A673 (cell line): ENCODE results near the gene HEMK1. TPM values are rescaled to one million over a fixed set of nuclear protein-coding genes. Genes with fewer than 3 reads are reported as not detected.

ENCODE experiments used
- BruUV-seq: library from RNA; stranded (reverse); fragments of 400-500 nt; replicated peaks from 2 replicates; lab custom pipeline; 2021; lab: Mats Ljungman, UMichigan
- CTCF ChIA-PET: fragments of 300-600 bp; sonication (Branson Sonifier 250); formaldehyde crosslinking; loops from one replicate; lab custom pipeline; 2022; ENCODE audit warnings: antibody characterized with exemption; lab: Charles Lee
- POLR2A ChIA-PET: fragments of 300-600 bp; sonication (Branson Sonifier 250); formaldehyde crosslinking; loops from one replicate; lab custom pipeline; 2022; ENCODE audit warnings: antibody characterized with exemption; ENCODE audit not compliant: low non-redundant PET; lab: Charles Lee
- DNase-seq: peaks from one replicate; pipeline ENCODE4 v3.0.0-alpha.2; 2015; ENCODE audit warnings: low spot score
- H3K27ac ChIP-seq: fragments of 200-600 bp; sonication (generic); 2 replicates; pipeline ENCODE4 v1.5.1; 2016; ENCODE audit warnings: mixed run types, low read depth, mild to moderate bottlenecking, mixed read lengths, antibody characterized with exemption, low read length; ENCODE audit not compliant: poor library complexity, severe bottlenecking
- H3K27me3 ChIP-seq: fragments of 200-600 bp; sonication (generic); replicated peaks from 2 replicates; pipeline ENCODE4 v1.6.1; 2017; ENCODE audit warnings: mixed run types, low read depth, mild to moderate bottlenecking, mixed read lengths, antibody characterized with exemption, low read length; ENCODE audit not compliant: insufficient read depth, poor library complexity
- H3K36me3 ChIP-seq: fragments of 200-600 bp; sonication (generic); 2 replicates; pipeline ENCODE4 v1.6.1; 2016; ENCODE audit warnings: mixed run types, mild to moderate bottlenecking, mixed read lengths, antibody characterized with exemption, low read length; ENCODE audit not compliant: insufficient read depth, poor library complexity, severe bottlenecking
- H3K4me1 ChIP-seq: fragments of 200-600 bp; sonication (generic); 2 replicates; pipeline ENCODE4 v1.6.1; 2017; ENCODE audit warnings: mixed run types, mild to moderate bottlenecking, mixed read lengths, antibody characterized with exemption, low read length; ENCODE audit not compliant: insufficient read depth, poor library complexity, severe bottlenecking
- H3K4me3 ChIP-seq: fragments of 200-600 bp; sonication (generic); 2 replicates; pipeline ENCODE4 v1.5.1; 2016; ENCODE audit warnings: low read depth, mixed run types, mild to moderate bottlenecking, mixed read lengths, low read length; ENCODE audit not compliant: poor library complexity, severe bottlenecking
- H3K9me3 ChIP-seq: fragments of 200-600 bp; sonication (generic); 2 replicates; pipeline ENCODE4 v1.6.1; 2016; ENCODE audit warnings: mixed run types, low read depth, mild to moderate bottlenecking, mixed read lengths, antibody characterized with exemption, low read length; ENCODE audit not compliant: poor library complexity, severe bottlenecking
- EZH2 ChIP-seq: fragments of 200-600 bp; sonication (generic); IDR thresholded peaks from 2 replicates; pipeline ENCODE4 v1.6.1; 2017; ENCODE audit warnings: borderline replicate concordance, low read depth, mild to moderate bottlenecking, mixed read lengths, antibody characterized with exemption, low read length; ENCODE audit not compliant: poor library complexity, severe bottlenecking
- intact Hi-C: fragments of 100-400 bp; cut with micrococcal nuclease; formaldehyde crosslinking; loops from one replicate; pipeline ENCODE4 v1.10.0; 2022; ENCODE audit not compliant: unreplicated experiment
- total RNA-seq: library from RNA; stranded (reverse); gene quantifications from 2 replicates; pipeline ENCODE4 v1.2.3, GENCODE V29; 2021
- TF ChIP-seq, protein P1 (sequence below): fragments of 300-800, 200-600 bp; sonication (generic); conservative IDR thresholded peaks from 2 replicates; pipeline ENCODE4 v1.5.1; 2017; ENCODE audit warnings: low read depth, mild to moderate bottlenecking, antibody characterized with exemption, low read length, moderate library complexity, mixed read lengths

The HEMK1 gene
- total RNA-seq, 1 experiment from 2014 or later, result 5.7 TPM

DNA sequence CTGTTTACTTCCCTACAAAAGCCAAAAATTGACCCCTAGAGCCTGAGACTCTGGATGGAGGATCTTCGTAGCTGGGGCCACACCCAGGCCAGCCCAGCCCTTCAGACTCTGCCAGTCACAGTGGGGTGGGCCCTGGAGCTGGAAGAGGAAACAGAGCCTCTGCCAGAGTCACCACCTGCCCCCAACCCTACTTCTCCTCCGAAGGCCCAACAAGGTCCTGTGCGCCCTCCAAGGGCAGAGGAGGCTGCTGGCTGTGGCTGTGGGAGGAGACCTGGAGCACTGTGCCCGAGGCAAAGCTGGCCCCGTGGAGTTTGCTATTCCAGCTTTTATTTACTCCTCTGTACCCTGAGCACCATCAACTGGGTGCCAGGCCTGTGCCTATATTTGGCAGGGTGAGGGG lies 23.2 kb downstream of the HEMK1 start:
- no peak overlapping the region for H3K27ac ChIP-seq
- no peaks in the 10 kb centered on the region for H3K27me3 ChIP-seq
- POLR2A ChIA-PET, result no interaction called here
- no peak overlapping the region for H3K4me3 ChIP-seq
- intact Hi-C loops, result no loop called here
- no peaks in the 10 kb centered on the region for H3K9me3 ChIP-seq
- no peak for DNase-seq
- no peaks in the 10 kb centered on the region for H3K36me3 ChIP-seq
- BruUV-seq, result no TSS peak
- CTCF ChIA-PET, result no interaction called here
- H3K4me1 ChIP-seq, result no peaks in the 10 kb centered on the region
- TF ChIP-seq, protein P1, sequence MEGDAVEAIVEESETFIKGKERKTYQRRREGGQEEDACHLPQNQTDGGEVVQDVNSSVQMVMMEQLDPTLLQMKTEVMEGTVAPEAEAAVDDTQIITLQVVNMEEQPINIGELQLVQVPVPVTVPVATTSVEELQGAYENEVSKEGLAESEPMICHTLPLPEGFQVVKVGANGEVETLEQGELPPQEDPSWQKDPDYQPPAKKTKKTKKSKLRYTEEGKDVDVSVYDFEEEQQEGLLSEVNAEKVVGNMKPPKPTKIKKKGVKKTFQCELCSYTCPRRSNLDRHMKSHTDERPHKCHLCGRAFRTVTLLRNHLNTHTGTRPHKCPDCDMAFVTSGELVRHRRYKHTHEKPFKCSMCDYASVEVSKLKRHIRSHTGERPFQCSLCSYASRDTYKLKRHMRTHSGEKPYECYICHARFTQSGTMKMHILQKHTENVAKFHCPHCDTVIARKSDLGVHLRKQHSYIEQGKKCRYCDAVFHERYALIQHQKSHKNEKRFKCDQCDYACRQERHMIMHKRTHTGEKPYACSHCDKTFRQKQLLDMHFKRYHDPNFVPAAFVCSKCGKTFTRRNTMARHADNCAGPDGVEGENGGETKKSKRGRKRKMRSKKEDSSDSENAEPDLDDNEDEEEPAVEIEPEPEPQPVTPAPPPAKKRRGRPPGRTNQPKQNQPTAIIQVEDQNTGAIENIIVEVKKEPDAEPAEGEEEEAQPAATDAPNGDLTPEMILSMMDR, result no peak
- TF ChIP-seq EZH2, result no peak

DNA sequence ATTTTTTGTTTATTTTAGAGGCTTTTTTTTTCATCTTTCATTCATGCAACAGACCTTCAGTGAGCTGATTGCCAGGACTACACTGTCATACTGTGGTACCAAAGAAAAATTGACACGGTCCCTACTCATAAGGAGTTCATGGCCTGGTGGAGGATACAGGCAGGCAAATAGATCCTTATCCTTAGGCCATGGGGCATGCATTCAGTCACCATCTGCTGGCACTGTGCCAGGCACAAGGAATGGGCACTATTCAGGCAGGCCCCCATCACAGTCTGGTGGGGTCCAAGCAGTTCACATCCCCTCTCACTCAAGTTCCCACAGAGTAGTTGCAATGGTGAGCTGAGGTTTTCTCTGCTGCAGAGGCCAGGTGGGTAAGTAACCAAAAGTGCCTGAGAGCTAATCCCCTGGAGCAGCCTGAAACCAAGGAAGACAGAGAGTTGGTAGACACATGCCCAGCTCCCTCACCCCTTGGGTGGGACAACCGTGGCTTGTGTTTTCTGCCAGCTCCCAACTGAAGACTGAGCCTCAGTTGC lies 25.0 kb downstream of the HEMK1 start:
- no peak overlapping the region for H3K4me3 ChIP-seq
- no peaks in the 10 kb centered on the region for H3K27me3 ChIP-seq
- intact Hi-C loops, result no loop called here
- BruUV-seq, result no TSS peak
- TF ChIP-seq EZH2, result no peak
- TF ChIP-seq, protein P1, result no peak
- no peak overlapping the region for H3K27ac ChIP-seq
- H3K9me3 ChIP-seq, result no peaks in the 10 kb centered on the region
- no peaks in the 10 kb centered on the region for H3K4me1 ChIP-seq
- POLR2A ChIA-PET, result no interaction called here
- H3K36me3 ChIP-seq, result no peaks in the 10 kb centered on the region
- DNase-seq, result no peak
- CTCF ChIA-PET, result no interaction called here

DNA sequence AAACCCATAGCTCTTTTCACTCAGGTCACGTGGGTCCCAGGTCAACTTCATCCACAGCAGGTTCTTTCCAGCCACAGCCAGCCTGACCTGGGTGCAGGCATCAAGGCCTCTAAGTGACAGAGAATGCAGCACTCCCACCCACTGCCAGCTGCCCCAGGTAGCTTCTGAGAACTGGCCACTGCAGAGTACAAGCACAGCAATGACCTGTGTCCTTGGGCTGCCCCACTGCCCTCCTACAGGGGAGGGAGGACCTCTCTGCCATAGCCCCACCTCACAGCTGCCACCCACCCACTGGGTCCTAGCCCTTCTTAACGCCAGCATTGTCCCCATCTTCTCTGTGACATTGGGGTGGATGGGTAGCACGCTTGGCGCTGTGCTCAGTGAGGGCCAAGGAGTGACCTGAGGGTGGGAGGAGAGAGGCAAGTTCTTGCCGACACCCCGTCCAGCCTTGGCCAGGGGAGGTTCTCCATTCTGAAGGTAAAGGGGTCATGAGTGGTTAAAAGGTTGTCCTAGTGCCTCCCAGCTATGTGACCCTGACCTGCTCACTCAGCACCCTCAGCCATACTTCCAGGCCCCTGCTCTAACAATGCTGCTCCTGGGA lies 29.9 kb downstream of the HEMK1 start:
- CTCF ChIA-PET, result no interaction called here
- Histone ChIP-seq H3K9me3 (no peaks in the 10 kb centered on the region), H3K36me3 (no peaks in the 10 kb centered on the region), H3K4me1 (peaks cover 18% of the 10 kb centered on the region), H3K4me3 (no peak overlapping the region), H3K27me3 (no peaks in the 10 kb centered on the region), H3K27ac (no peak overlapping the region)
- POLR2A ChIA-PET, result no interaction called here
- intact Hi-C loops, result no loop called here
- no peak for DNase-seq
- TF ChIP-seq, protein P1, result no peak
- TF ChIP-seq EZH2, result no peak
- BruUV-seq, result no TSS peak
